Panc1 (cell line): ENCODE measurements around the gene BCL11B. TPM values are rescaled to one million over a fixed set of nuclear protein-coding genes. Genes with fewer than 3 reads are reported as not detected.

Experiments used
- ATAC-seq: fragments of 200-7000 bp; cut with Tn5 transposase; 2 replicates; pipeline ENCODE4 v1.9.1; 2020; ENCODE audit warnings: mild to moderate bottlenecking, moderate library complexity
- BruUV-seq: library from RNA; stranded (reverse); fragments of 400-500 nt; replicated peaks from 2 replicates; lab custom pipeline; 2021; lab: Mats Ljungman, UMichigan
- CTCF ChIA-PET: fragments of 300-600 bp; sonication (Branson Sonifier 250); formaldehyde crosslinking; loops from one replicate; lab custom pipeline; 2022; ENCODE audit warnings: antibody characterized with exemption; lab: Charles Lee
- POLR2A ChIA-PET: fragments of 300-600 bp; sonication (Branson Sonifier 250); formaldehyde crosslinking; loops from one replicate; lab custom pipeline; 2022; ENCODE audit warnings: antibody characterized with exemption; lab: Charles Lee
- DNase-seq: peaks from one replicate; pipeline ENCODE4 v3.0.0-alpha.2; 2010; ENCODE audit warnings: low read depth, low spot score
- H3K27ac ChIP-seq: 2 replicates; pipeline ENCODE4 v1.5.1; 2011; ENCODE audit warnings: mild to moderate bottlenecking, low read length, inconsistent platforms
- H3K27me3 ChIP-seq: fragments of 200-500 bp; sonication (Bioruptor generic); 2 replicates; pipeline ENCODE4 v1.6.0; 2014; ENCODE audit warnings: low read length, inconsistent platforms; ENCODE audit not compliant: control insufficient read depth, insufficient read depth
- H3K36me3 ChIP-seq: fragments of 200-500 bp; sonication (Bioruptor generic); 2 replicates; pipeline ENCODE4 v1.5.1; 2014; ENCODE audit warnings: inconsistent platforms, mild to moderate bottlenecking, low read length, moderate library complexity; ENCODE audit not compliant: control insufficient read depth, insufficient read depth
- H3K4me1 ChIP-seq: 2 replicates; pipeline ENCODE4 v1.5.1; 2011; ENCODE audit warnings: inconsistent platforms, mild to moderate bottlenecking, low read length, moderate library complexity; ENCODE audit not compliant: control insufficient read depth, insufficient read depth
- H3K4me3 ChIP-seq, 2 experiments: 2 replicates each; pipeline ENCODE4 v1.5.1; 2011 to 2012; ENCODE audit warnings: low read depth in 2 of 2, low read length in 2 of 2, mild to moderate bottlenecking in 2 of 2, inconsistent platforms in 1 of 2, moderate library complexity in 1 of 2
- H3K9me3 ChIP-seq: fragments of 200-500 bp; sonication (Bioruptor generic); 2 replicates; pipeline ENCODE4 v1.5.1; 2014; ENCODE audit warnings: low read depth, mild to moderate bottlenecking, inconsistent platforms, low read length, moderate library complexity; ENCODE audit not compliant: control insufficient read depth, insufficient read depth
- POLR2AphosphoS5 ChIP-seq: IDR thresholded peaks from 2 replicates; pipeline ENCODE4 v1.6.1; 2012; ENCODE audit warnings: mild to moderate bottlenecking, low read depth, low read length, moderate library complexity
- REST ChIP-seq, 2 experiments: IDR thresholded peaks; 2 replicates each; pipeline ENCODE4 v1.6.1; 2011 to 2012; ENCODE audit warnings: low read depth in 2 of 2, control low read depth in 1 of 2, low read length in 1 of 2, mild to moderate bottlenecking in 1 of 2, moderate library complexity in 1 of 2; ENCODE audit not compliant: insufficient read depth in 1 of 2
- SIN3A ChIP-seq: IDR thresholded peaks from 2 replicates; pipeline ENCODE4 v1.6.1; 2012; ENCODE audit warnings: low read depth, mild to moderate bottlenecking, low read length, moderate library complexity, borderline replicate concordance; ENCODE audit not compliant: insufficient read depth
- TCF7L2 ChIP-seq: IDR thresholded peaks from 2 replicates; pipeline ENCODE4 v1.6.1; 2011; ENCODE audit warnings: mild to moderate bottlenecking, low read depth, low read length, inconsistent platforms
- in situ Hi-C: cut with HindIII; loops from 2 replicates; pipeline ENCODE4 v1.10.0; 2016; ENCODE audit warnings: low sequenced_read_pairs, low pct_unique_long_range_greater_than_20kb
- intact Hi-C: fragments of 100-400 bp; cut with micrococcal nuclease; formaldehyde crosslinking; loops from one replicate; pipeline ENCODE4 v1.10.0; 2022; ENCODE audit not compliant: unreplicated experiment
- total RNA-seq: library from RNA; stranded (reverse); gene quantifications from one replicate; pipeline ENCODE4 v1.2.1, GENCODE V29; 2021; ENCODE audit not compliant: unreplicated experiment
- TF ChIP-seq, protein P1 (sequence below): fragments of 450-650 bp; IDR thresholded peaks from 2 replicates; pipeline ENCODE4 v1.5.1; 2017; ENCODE audit warnings: mild to moderate bottlenecking

BCL11B gene
- total RNA-seq, 1 experiment from 2014 or later, result 0.23 TPM

- no peak overlapping the region for H3K27ac ChIP-seq
- TF ChIP-seq SIN3A (no peak), REST (IDR thresholded peaks at IDR 0.05; ENCODE audit: insufficient read depth in 1 of 2, low read depth in 2 of 2, low read length in 1 of 2) (no peak), POLR2AphosphoS5 (no peak)
- TF ChIP-seq, protein P1, sequence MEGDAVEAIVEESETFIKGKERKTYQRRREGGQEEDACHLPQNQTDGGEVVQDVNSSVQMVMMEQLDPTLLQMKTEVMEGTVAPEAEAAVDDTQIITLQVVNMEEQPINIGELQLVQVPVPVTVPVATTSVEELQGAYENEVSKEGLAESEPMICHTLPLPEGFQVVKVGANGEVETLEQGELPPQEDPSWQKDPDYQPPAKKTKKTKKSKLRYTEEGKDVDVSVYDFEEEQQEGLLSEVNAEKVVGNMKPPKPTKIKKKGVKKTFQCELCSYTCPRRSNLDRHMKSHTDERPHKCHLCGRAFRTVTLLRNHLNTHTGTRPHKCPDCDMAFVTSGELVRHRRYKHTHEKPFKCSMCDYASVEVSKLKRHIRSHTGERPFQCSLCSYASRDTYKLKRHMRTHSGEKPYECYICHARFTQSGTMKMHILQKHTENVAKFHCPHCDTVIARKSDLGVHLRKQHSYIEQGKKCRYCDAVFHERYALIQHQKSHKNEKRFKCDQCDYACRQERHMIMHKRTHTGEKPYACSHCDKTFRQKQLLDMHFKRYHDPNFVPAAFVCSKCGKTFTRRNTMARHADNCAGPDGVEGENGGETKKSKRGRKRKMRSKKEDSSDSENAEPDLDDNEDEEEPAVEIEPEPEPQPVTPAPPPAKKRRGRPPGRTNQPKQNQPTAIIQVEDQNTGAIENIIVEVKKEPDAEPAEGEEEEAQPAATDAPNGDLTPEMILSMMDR, result no peak
- H3K4me3 ChIP-seq, result no peak overlapping the region
- H3K4me1 ChIP-seq, result no peaks in the 10 kb centered on the region
- BruUV-seq, result no TSS peak
- ChIA-PET POLR2A (no interaction called here), CTCF (no interaction called here)
- in situ Hi-C loops, result no loop called here
- intact Hi-C loops, result no loop called here
- no peaks in the 10 kb centered on the region for H3K9me3 ChIP-seq
- H3K36me3 ChIP-seq, result no peaks in the 10 kb centered on the region
- no peaks in the 10 kb centered on the region; the same call in 1 of the 2 replicates for H3K27me3 ChIP-seq
- ATAC-seq (no peak), DNase-seq (no peak)
Observed at GRCh38 chr14:99251721-99252120, 20.3 kb downstream of the BCL11B start.

DNA sequence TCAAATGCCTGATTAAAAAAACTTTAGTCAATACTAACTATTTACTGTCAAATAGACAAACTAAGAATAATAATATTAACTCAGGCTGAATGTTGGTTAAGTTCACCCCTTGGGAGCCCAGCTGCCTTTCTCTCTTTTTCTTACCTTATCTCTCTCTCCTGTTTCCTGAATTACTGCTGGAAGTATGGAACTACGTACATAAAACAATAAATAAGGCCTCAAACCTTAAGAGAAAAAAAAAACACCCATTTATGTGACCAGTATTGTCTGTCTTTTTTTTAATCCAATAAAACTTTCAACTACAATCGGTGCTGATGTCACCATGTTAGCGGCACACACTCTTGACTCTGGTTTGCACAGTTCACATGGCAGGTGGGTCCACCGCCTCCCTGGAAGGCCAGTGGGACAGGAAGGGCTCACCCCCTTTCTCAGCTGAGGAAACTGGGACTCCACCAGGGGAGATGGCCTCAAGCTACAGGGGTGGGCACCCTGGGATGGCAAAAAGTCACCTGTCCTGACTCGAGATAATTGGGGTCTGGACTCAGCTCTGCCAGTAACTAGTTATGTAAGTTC, 21.3 kb downstream of the BCL11B start:
- TF ChIP-seq TCF7L2, result no peak
- TF ChIP-seq, protein P1, result no peak
- TF ChIP-seq POLR2AphosphoS5, result no peak
- TF ChIP-seq SIN3A, result no peak
- no peak for TF ChIP-seq REST (IDR thresholded peaks at IDR 0.05; ENCODE audit: insufficient read depth in 1 of 2, low read depth in 2 of 2, low read length in 1 of 2)
- ATAC-seq, result no peak
- Histone ChIP-seq H3K4me1 (no peaks in the 10 kb centered on the region), H3K9me3 (no peaks in the 10 kb centered on the region), H3K27me3 (no peaks in the 10 kb centered on the region; the same call in 1 of the 2 replicates), H3K27ac (no peak overlapping the region), H3K4me3 (no peak overlapping the region), H3K36me3 (no peaks in the 10 kb centered on the region)
- intact Hi-C loops, result no loop called here
- DNase-seq, result no peak
- no TSS peak for BruUV-seq
- ChIA-PET POLR2A (no interaction called here), CTCF (no interaction called here)
- in situ Hi-C loops, result no loop called here
